ENCODE data around the gene SKAP1. TPM values are rescaled to one million over a fixed set of nuclear protein-coding genes. Genes with fewer than 3 reads are reported as not detected.

The SKAP1 gene
- polyA plus RNA-seq, 3 donors: 0.13 to 1.0 (median 0.52) TPM

GRCh38 chr17:48283411-48283810 is 146.6 kb downstream of the SKAP1 start:
- Histone ChIP-seq H3K4me1 (ENCODE audit: control insufficient read depth in 1 of 2, insufficient read depth in 2 of 2, low read length in 2 of 2) (no peaks in the 10 kb centered on the region), H2AFZ (ENCODE audit: insufficient read depth, low read depth, low read length, poor library complexity, severe bottlenecking) (no peak overlapping the region), H3K9ac (ENCODE audit: insufficient read depth, low read length, poor library complexity, severe bottlenecking) (no peak overlapping the region), H3K4me2 (replicated peaks; ENCODE audit: extremely low read depth, low read length, poor library complexity, severe bottlenecking) (no peak overlapping the region), H4K20me1 (ENCODE audit: insufficient read depth, low read length) (no peaks in the 10 kb centered on the region), H3K4me3 (replicated peaks in 1 of 3; ENCODE audit: low read depth in 2 of 3, low read length in 3 of 3) (no peak overlapping the region), H3K27me3 (ENCODE audit: control insufficient read depth in 2 of 2, insufficient read depth in 2 of 2, low read length in 2 of 2) (peaks cover 0 to 2% of the 10 kb centered on the region in 2 donors), H3K79me2 (ENCODE audit: insufficient read depth, low read length) (no peaks in the 10 kb centered on the region), H3K9me3 (replicated peaks in 1 of 2; ENCODE audit: control insufficient read depth in 1 of 2, insufficient read depth in 1 of 2, low read length in 2 of 2) (no peaks in the 10 kb centered on the region), H3K36me3 (replicated peaks in 1 of 2; ENCODE audit: control insufficient read depth in 1 of 2, insufficient read depth in 2 of 2, low read length in 2 of 2) (no peaks in the 10 kb centered on the region), H3K27ac (ENCODE audit: low read depth in 1 of 2, low read length in 2 of 2) (no peak overlapping the region)
- no peaks in the 10 kb centered on the region for H3K4me1 Mint-ChIP-seq
- no peak overlapping the region for H3K27ac Mint-ChIP-seq
- H3K27me3 Mint-ChIP-seq (ENCODE audit: low read depth in 3 of 3): peaks cover 1 to 12% (median 5%) of the 10 kb centered on the region in 3 donors
- H3K4me3 Mint-ChIP-seq: no peak overlapping the region
- no peaks in the 10 kb centered on the region for H3K36me3 Mint-ChIP-seq
- H3K9me3 Mint-ChIP-seq: no peaks in the 10 kb centered on the region
- intact Hi-C loops (cut with micrococcal nuclease): no loop called here
- no peak for DNase-seq
- TF ChIP-seq, protein P1, sequence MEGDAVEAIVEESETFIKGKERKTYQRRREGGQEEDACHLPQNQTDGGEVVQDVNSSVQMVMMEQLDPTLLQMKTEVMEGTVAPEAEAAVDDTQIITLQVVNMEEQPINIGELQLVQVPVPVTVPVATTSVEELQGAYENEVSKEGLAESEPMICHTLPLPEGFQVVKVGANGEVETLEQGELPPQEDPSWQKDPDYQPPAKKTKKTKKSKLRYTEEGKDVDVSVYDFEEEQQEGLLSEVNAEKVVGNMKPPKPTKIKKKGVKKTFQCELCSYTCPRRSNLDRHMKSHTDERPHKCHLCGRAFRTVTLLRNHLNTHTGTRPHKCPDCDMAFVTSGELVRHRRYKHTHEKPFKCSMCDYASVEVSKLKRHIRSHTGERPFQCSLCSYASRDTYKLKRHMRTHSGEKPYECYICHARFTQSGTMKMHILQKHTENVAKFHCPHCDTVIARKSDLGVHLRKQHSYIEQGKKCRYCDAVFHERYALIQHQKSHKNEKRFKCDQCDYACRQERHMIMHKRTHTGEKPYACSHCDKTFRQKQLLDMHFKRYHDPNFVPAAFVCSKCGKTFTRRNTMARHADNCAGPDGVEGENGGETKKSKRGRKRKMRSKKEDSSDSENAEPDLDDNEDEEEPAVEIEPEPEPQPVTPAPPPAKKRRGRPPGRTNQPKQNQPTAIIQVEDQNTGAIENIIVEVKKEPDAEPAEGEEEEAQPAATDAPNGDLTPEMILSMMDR (IDR thresholded peaks at IDR 0.05): no peak
- WGBS (ENCODE audit: insufficient coverage): no CpG with 5 or more reads among the region's 2 CpGs

- no peak overlapping the region for H3K4me3 Mint-ChIP-seq
- peaks cover 1 to 12% (median 3%) of the 10 kb centered on the region in 3 donors for H3K27me3 Mint-ChIP-seq (ENCODE audit: low read depth in 3 of 3)
- 93% methylated on average over 2 of the region's 2 CpGs for WGBS (ENCODE audit: insufficient coverage)
Observed at GRCh38 chr17:48282303-48282702, 147.7 kb downstream of the SKAP1 start.

More at GRCh38 chr17:48282303-48282702, 147.7 kb downstream of the SKAP1 start:
- Histone ChIP-seq H3K4me3 (replicated peaks in 1 of 3; ENCODE audit: low read depth in 2 of 3, low read length in 3 of 3) (no peak overlapping the region), H3K9ac (ENCODE audit: insufficient read depth, low read length, poor library complexity, severe bottlenecking) (no peak overlapping the region), H3K9me3 (replicated peaks in 1 of 2; ENCODE audit: control insufficient read depth in 1 of 2, insufficient read depth in 1 of 2, low read length in 2 of 2) (no peaks in the 10 kb centered on the region), H3K4me2 (replicated peaks; ENCODE audit: extremely low read depth, low read length, poor library complexity, severe bottlenecking) (no peak overlapping the region), H2AFZ (ENCODE audit: insufficient read depth, low read depth, low read length, poor library complexity, severe bottlenecking) (no peak overlapping the region), H3K27ac (ENCODE audit: low read depth in 1 of 2, low read length in 2 of 2) (no peak overlapping the region), H3K36me3 (replicated peaks in 1 of 2; ENCODE audit: control insufficient read depth in 1 of 2, insufficient read depth in 2 of 2, low read length in 2 of 2) (no peaks in the 10 kb centered on the region), H3K79me2 (ENCODE audit: insufficient read depth, low read length) (no peaks in the 10 kb centered on the region), H3K27me3 (ENCODE audit: control insufficient read depth in 2 of 2, insufficient read depth in 2 of 2, low read length in 2 of 2) (peaks cover 0 to 2% of the 10 kb centered on the region in 2 donors), H3K4me1 (ENCODE audit: control insufficient read depth in 1 of 2, insufficient read depth in 2 of 2, low read length in 2 of 2) (no peaks in the 10 kb centered on the region), H4K20me1 (ENCODE audit: insufficient read depth, low read length) (no peaks in the 10 kb centered on the region)
- H3K9me3 Mint-ChIP-seq: no peaks in the 10 kb centered on the region
- intact Hi-C loops (cut with micrococcal nuclease): no loop called here
- TF ChIP-seq, protein P1 (IDR thresholded peaks at IDR 0.05): no peak
- H3K36me3 Mint-ChIP-seq: no peaks in the 10 kb centered on the region
- H3K27ac Mint-ChIP-seq: no peak overlapping the region
- no peaks in the 10 kb centered on the region for H3K4me1 Mint-ChIP-seq
- DNase-seq: no peak
